K562 (cell line): Measurements from ENCODE around the gene PTPRR. TPM values are rescaled to one million over a fixed set of nuclear protein-coding genes. Genes with fewer than 3 reads are reported as not detected.
A peak's percentile ranks its signal among the peaks of the same experiment; 100 is the strongest.
"Not testable (repeated sequence)": the region's sequence is repeated elsewhere in the genome, so short reads cannot be mapped to it uniquely, and the experiment has no call there.

Source experiments
- ATAC-seq: fragments of 200-7000 bp; cut with Tn5 transposase; 3 replicates; pipeline ENCODE4 v1.9.1; 2020; ENCODE audit warnings: moderate library complexity
- BruUV-seq: library from RNA; stranded (reverse); fragments of 400-500 nt; replicated peaks from 2 replicates; lab custom pipeline; 2021; lab: Mats Ljungman, UMichigan
- CTCF ChIA-PET: fragments of 300-600 bp; formaldehyde crosslinking; extraction: SDS; loops from one replicate; lab custom pipeline; 2021; ENCODE audit warnings: low intra/inter-chr PET ratio; lab: Yijun Ruan, JAX
- POLR2A ChIA-PET: fragments of 300-600, 350-650 bp; sonication (Branson Sonifier 250); formaldehyde crosslinking; extraction: SDS; loops from one replicate; lab custom pipeline; 2021; ENCODE audit warnings: antibody characterized with exemption, inconsistent platforms; lab: Yijun Ruan, JAX
- DNase-seq, 4 experiments: peaks; one replicate each; pipeline versions ENCODE4 v3.0.0 to v3.0.0-alpha.2; 2011 to 2018; ENCODE audit warnings: low spot score in 3 of 4, mixed read lengths in 3 of 4; ENCODE audit errors: extremely low read depth in 1 of 4
- FAIRE-seq: peaks from 2 replicates; lab custom pipeline; 2011; peaks lifted over from hg19 to GRCh38; lab: Jason Lieb, UNC
- H2AFZ ChIP-seq: 2 replicates; pipeline ENCODE4 v1.6.0; 2011; ENCODE audit warnings: low read depth, low read length, control low read depth, inconsistent platforms
- H3K27ac ChIP-seq: fragments of 200-600 bp; 3 replicates; pipeline ENCODE4 v1.8.0; 2011; ENCODE audit warnings: low read depth, mild to moderate bottlenecking, control low read depth, inconsistent platforms, low read length, moderate library complexity, mixed read lengths; ENCODE audit errors: extremely low read depth
- H3K27me3 ChIP-seq, 2 experiments: fragments of 300-600 bp in 1 of 2; 2 replicates in 1 of 2; 3 replicates in 1 of 2; pipeline versions ENCODE4 v1.6.0 to v1.8.0; 2011; ENCODE audit warnings: inconsistent platforms in 2 of 2, low read length in 2 of 2, mild to moderate bottlenecking in 1 of 2, mixed read lengths in 1 of 2, moderate library complexity in 1 of 2; ENCODE audit not compliant: control insufficient read depth in 2 of 2, insufficient read depth in 2 of 2
- H3K36me3 ChIP-seq: fragments of 300-600 bp; 3 replicates; pipeline ENCODE4 v1.8.0; 2011; ENCODE audit warnings: mild to moderate bottlenecking, low read length, inconsistent platforms; ENCODE audit not compliant: control insufficient read depth, insufficient read depth
- H3K4me1 ChIP-seq, 2 experiments: fragments of 200-600 bp in 1 of 2; replicated peaks in 1 of 2; 2 replicates in 1 of 2; 3 replicates in 1 of 2; pipeline versions ENCODE4 v1.5.1 to v1.8.0; 2011; ENCODE audit warnings: inconsistent platforms in 2 of 2, low read length in 2 of 2, mild to moderate bottlenecking in 1 of 2, mixed read lengths in 1 of 2, moderate library complexity in 1 of 2; ENCODE audit not compliant: control insufficient read depth in 2 of 2, insufficient read depth in 2 of 2
- H3K4me2 ChIP-seq: 2 replicates; pipeline ENCODE4 v1.6.1; 2011; ENCODE audit warnings: low read length, control low read depth, inconsistent platforms, mixed read lengths; ENCODE audit not compliant: insufficient read depth
- H3K4me3 ChIP-seq: fragments of 200-600 bp; sonication (generic), shearing (Covaris generic); 2 replicates; pipeline ENCODE4 v1.5.1; 2016; ENCODE audit warnings: control low read depth, inconsistent platforms
- H3K79me2 ChIP-seq: fragments of 200-600 bp; 3 replicates; pipeline ENCODE4 v1.8.0; 2011; ENCODE audit warnings: low read length, inconsistent platforms; ENCODE audit not compliant: control insufficient read depth, insufficient read depth
- H3K9ac ChIP-seq, 2 experiments: 2 replicates each; pipeline versions ENCODE4 v1.6.0 to v1.6.1; 2011; ENCODE audit warnings: low read depth in 2 of 2, low read length in 2 of 2, control low read depth in 1 of 2, inconsistent platforms in 1 of 2, mild to moderate bottlenecking in 1 of 2, mixed read lengths in 1 of 2; ENCODE audit not compliant: insufficient read depth in 1 of 2
- H3K9me1 ChIP-seq: one replicate; pipeline ENCODE4 v1.6.0; 2011; ENCODE audit warnings: inconsistent platforms, mild to moderate bottlenecking, low read length, moderate library complexity; ENCODE audit not compliant: control insufficient read depth, insufficient read depth
- H3K9me3 ChIP-seq: replicated peaks from 2 replicates; pipeline ENCODE4 v1.5.1; 2011; ENCODE audit warnings: low read depth, low read length, inconsistent platforms; ENCODE audit not compliant: control insufficient read depth, insufficient read depth
- H4K20me1 ChIP-seq: replicated peaks from 2 replicates; pipeline ENCODE4 v1.6.1; 2011; ENCODE audit warnings: low read length, inconsistent platforms, mixed read lengths; ENCODE audit not compliant: control insufficient read depth, insufficient read depth
- ELF1 ChIP-seq: fragments of 200-800 bp; sonication (Bioruptor generic); IDR thresholded peaks from 2 replicates; pipeline ENCODE4 v1.6.1; 2016; ENCODE audit warnings: missing genetic modification characterization, missing compliant biosample characterization
- KDM4B ChIP-seq, 2 experiments: fragments of 450-650 bp in 1 of 2; sonication (generic) in 1 of 2; IDR thresholded peaks; 2 replicates each; pipeline ENCODE4 v1.6.1; 2016 to 2017; ENCODE audit warnings: borderline replicate concordance in 2 of 2, antibody characterized with exemption in 1 of 2, low read depth in 1 of 2, mild to moderate bottlenecking in 1 of 2
- PATZ1 ChIP-seq: fragments of 250-450 bp; sonication (Bioruptor Pico); IDR thresholded peaks from 2 replicates; pipeline ENCODE4 v1.5.0; 2020; ENCODE audit warnings: mild to moderate bottlenecking, borderline replicate concordance
- PPARD ChIP-seq: fragments of 250-450 bp; sonication (Bioruptor Pico); IDR thresholded peaks from 2 replicates; pipeline ENCODE4 v1.8.0; 2022; ENCODE audit warnings: inconsistent platforms, mild to moderate bottlenecking, moderate library complexity
- ZKSCAN8 ChIP-seq: fragments of 200-800 bp; sonication (Bioruptor generic); IDR thresholded peaks from 2 replicates; pipeline ENCODE4 v1.6.1; 2016; ENCODE audit warnings: missing genetic modification characterization, missing compliant biosample characterization
- WGBS: fragments of 100-300 bp; shearing (Covaris generic); methylation state at CpG from one replicate; pipeline ENCODE4 v1.1.6; 2016; ENCODE audit warnings: low coverage, mixed read lengths; ENCODE audit not compliant: insufficient coverage; ENCODE audit errors: missing lambda C conversion rate; 5-methylcytosine and 5-hydroxymethylcytosine counted together
- in situ Hi-C: fragments of 300-500 bp; cut with MboI; formaldehyde crosslinking; loops from 4 replicates; pipeline ENCODE4 v1.15.0; 2018; ENCODE audit warnings: inconsistent platforms, mixed read lengths
- intact Hi-C: fragments of 100-400 bp; cut with micrococcal nuclease; formaldehyde crosslinking; loops from 2 replicates; pipeline ENCODE4 v1.14.2; 2022
- polyA plus RNA-seq, 8 experiments: library from polyadenylated mRNA; depleted of rRNA in 4 of 8; stranded (reverse) in 5 of 8; unstranded in 3 of 8; fragments of >200 nt; fragmentation: Nextera tagmentation in 2 of 8; fragmentation: Illumina TruSeq in 1 of 8; extraction: Ambion mirVana in 2 of 8; extraction: Trizol in 1 of 8; gene quantifications; 2 replicates each; pipeline versions ENCODE4 v1.2.1 to v1.2.3, GENCODE V29; 2011 to 2014; ENCODE audit warnings: inconsistent platforms in 1 of 8, missing spikeins in 1 of 8
- total RNA-seq, 7 experiments: library from RNA; depleted of rRNA in 6 of 7; stranded (reverse); fragments of >200 nt in 6 of 7; fragmentation: Illumina TruSeq in 2 of 7; extraction: Trizol in 2 of 7; gene quantifications; 2 replicates each; pipeline versions ENCODE4 v1.2.1 to v1.2.3, GENCODE V29; 2011 to 2021; ENCODE audit warnings: low replicate concordance in 1 of 7
- TF ChIP-seq, protein P1 (sequence below): fragments of 200-800 bp; sonication (Bioruptor generic); IDR thresholded peaks from 2 replicates; pipeline ENCODE4 v1.6.1; 2017; ENCODE audit warnings: missing genetic modification characterization, missing compliant biosample characterization
- TF ChIP-seq, protein P2 (sequence below), 2 experiments: fragments of 450-650 bp; IDR thresholded peaks; 2 replicates each; pipeline ENCODE4 v1.6.1; 2018; ENCODE audit warnings: mild to moderate bottlenecking in 2 of 2, low read depth in 1 of 2; ENCODE audit not compliant: partially characterized antibody in 2 of 2

Gene PTPRR
- total and polyA plus RNA-seq, 9 of the 15 experiments (the other 6 are each of a cell fraction or from before 2014, with no cell fraction given), result 6.6 to 41.7 (median 12.3) TPM

GRCh38 chr12:70807993-70808392 lies 112.5 kb downstream of the PTPRR start:
- CTCF ChIA-PET, FAIRE-seq, POLR2A ChIA-PET, H3K4me3 ChIP-seq, H3K36me3 ChIP-seq, DNase-seq, H3K4me2 ChIP-seq, H3K79me2 ChIP-seq, H4K20me1 ChIP-seq, H3K9ac ChIP-seq, BruUV-seq, H2AFZ ChIP-seq, H3K9me3 ChIP-seq, H3K27me3 ChIP-seq, ATAC-seq, H3K4me1 ChIP-seq, in situ Hi-C loops, intact Hi-C loops, H3K9me1 ChIP-seq, H3K27ac ChIP-seq: not testable (repeated sequence)
- 8% methylated on average over 2 of the region's 2 CpGs for WGBS

GRCh38 chr12:70806827-70807226 lies 113.7 kb downstream of the PTPRR start:
- no TSS peak for BruUV-seq
- no peak overlapping the region for H3K9ac ChIP-seq
- no peaks in the 10 kb centered on the region for H3K79me2 ChIP-seq
- in situ Hi-C loops, result no loop called here
- H3K27me3 ChIP-seq, result no peaks in the 10 kb centered on the region
- H3K36me3 ChIP-seq, result no peaks in the 10 kb centered on the region
- FAIRE-seq (peak; percentile 32), DNase-seq (no peak), ATAC-seq (no peak)
- H4K20me1 ChIP-seq, result no peaks in the 10 kb centered on the region
- no peaks in the 10 kb centered on the region for H3K9me1 ChIP-seq
- H3K9me3 ChIP-seq, result no peaks in the 10 kb centered on the region
- no peak overlapping the region for H3K4me3 ChIP-seq
- POLR2A ChIA-PET, result no interaction called here
- CTCF ChIA-PET, result no interaction called here
- intact Hi-C loops, result no loop called here
- H3K4me1 ChIP-seq, result no peaks in the 10 kb centered on the region
- no peak overlapping the region for H3K4me2 ChIP-seq
- H3K27ac ChIP-seq, result no peak overlapping the region
- H2AFZ ChIP-seq, result no peak overlapping the region
- WGBS, result 8% methylated on average over 1 of the region's 1 CpG
- TF ChIP-seq, protein P1, sequence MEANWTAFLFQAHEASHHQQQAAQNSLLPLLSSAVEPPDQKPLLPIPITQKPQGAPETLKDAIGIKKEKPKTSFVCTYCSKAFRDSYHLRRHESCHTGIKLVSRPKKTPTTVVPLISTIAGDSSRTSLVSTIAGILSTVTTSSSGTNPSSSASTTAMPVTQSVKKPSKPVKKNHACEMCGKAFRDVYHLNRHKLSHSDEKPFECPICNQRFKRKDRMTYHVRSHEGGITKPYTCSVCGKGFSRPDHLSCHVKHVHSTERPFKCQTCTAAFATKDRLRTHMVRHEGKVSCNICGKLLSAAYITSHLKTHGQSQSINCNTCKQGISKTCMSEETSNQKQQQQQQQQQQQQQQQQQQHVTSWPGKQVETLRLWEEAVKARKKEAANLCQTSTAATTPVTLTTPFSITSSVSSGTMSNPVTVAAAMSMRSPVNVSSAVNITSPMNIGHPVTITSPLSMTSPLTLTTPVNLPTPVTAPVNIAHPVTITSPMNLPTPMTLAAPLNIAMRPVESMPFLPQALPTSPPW (CRISPR knock-in tag), result no peak
- TF ChIP-seq PATZ1 (CRISPR knock-in tag), result no peak
- TF ChIP-seq ELF1 (tag), result no peak
- TF ChIP-seq, protein P2, sequence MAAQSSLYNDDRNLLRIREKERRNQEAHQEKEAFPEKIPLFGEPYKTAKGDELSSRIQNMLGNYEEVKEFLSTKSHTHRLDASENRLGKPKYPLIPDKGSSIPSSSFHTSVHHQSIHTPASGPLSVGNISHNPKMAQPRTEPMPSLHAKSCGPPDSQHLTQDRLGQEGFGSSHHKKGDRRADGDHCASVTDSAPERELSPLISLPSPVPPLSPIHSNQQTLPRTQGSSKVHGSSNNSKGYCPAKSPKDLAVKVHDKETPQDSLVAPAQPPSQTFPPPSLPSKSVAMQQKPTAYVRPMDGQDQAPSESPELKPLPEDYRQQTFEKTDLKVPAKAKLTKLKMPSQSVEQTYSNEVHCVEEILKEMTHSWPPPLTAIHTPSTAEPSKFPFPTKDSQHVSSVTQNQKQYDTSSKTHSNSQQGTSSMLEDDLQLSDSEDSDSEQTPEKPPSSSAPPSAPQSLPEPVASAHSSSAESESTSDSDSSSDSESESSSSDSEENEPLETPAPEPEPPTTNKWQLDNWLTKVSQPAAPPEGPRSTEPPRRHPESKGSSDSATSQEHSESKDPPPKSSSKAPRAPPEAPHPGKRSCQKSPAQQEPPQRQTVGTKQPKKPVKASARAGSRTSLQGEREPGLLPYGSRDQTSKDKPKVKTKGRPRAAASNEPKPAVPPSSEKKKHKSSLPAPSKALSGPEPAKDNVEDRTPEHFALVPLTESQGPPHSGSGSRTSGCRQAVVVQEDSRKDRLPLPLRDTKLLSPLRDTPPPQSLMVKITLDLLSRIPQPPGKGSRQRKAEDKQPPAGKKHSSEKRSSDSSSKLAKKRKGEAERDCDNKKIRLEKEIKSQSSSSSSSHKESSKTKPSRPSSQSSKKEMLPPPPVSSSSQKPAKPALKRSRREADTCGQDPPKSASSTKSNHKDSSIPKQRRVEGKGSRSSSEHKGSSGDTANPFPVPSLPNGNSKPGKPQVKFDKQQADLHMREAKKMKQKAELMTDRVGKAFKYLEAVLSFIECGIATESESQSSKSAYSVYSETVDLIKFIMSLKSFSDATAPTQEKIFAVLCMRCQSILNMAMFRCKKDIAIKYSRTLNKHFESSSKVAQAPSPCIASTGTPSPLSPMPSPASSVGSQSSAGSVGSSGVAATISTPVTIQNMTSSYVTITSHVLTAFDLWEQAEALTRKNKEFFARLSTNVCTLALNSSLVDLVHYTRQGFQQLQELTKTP (IDR thresholded peaks at IDR 0.05; ENCODE audit: low read depth in 1 of 2, partially characterized antibody in 2 of 2), result no peak
- no peak for TF ChIP-seq ZKSCAN8
- TF ChIP-seq PPARD (CRISPR knock-in tag), result no peak
- no peak for TF ChIP-seq KDM4B (IDR thresholded peaks at IDR 0.05; ENCODE audit: borderline replicate concordance in 2 of 2, low read depth in 1 of 2)
